WTC11 (cell line): Measurements from ENCODE around the gene ACAD8. TPM values are rescaled to one million over a fixed set of nuclear protein-coding genes. Genes with fewer than 3 reads are reported as not detected.

ENCODE experiments used
- ATAC-seq: fragments of 200-7000 bp; cut with Tn5 transposase; 2 replicates; pipeline ENCODE4 v1.10.0; 2021; ENCODE audit warnings: mild to moderate bottlenecking, moderate library complexity
- Bru-seq: library from RNA; stranded (reverse); fragments of 400-500 nt; gene quantifications from one replicate; lab custom pipeline; 2021; lab: Mats Ljungman, UMichigan
- CTCF ChIA-PET: fragments of 300-600 bp; sonication (Branson Sonifier 250); formaldehyde crosslinking; loops from one replicate; lab custom pipeline; 2021; ENCODE audit warnings: antibody characterized with exemption; lab: Charles Lee
- POLR2A ChIA-PET: fragments of 350-600 bp; sonication (Branson Sonifier 250); formaldehyde crosslinking; loops from one replicate; lab custom pipeline; 2021; ENCODE audit warnings: antibody characterized with exemption; lab: Charles Lee
- DNase-seq: peaks from one replicate; pipeline ENCODE4 v3.0.0; 2021; ENCODE audit warnings: low spot score
- H3K27ac Mint-ChIP-seq: 2 replicates; pipeline ENCODE4 v1.8.0; 2021; ENCODE audit warnings: mixed read lengths
- H3K27me3 Mint-ChIP-seq: 2 replicates; pipeline ENCODE4 v1.8.0; 2021; ENCODE audit warnings: low read depth, mild to moderate bottlenecking, moderate library complexity, mixed read lengths
- H3K36me3 Mint-ChIP-seq: 2 replicates; pipeline ENCODE4 v1.8.0; 2021; ENCODE audit warnings: mixed read lengths
- H3K4me1 Mint-ChIP-seq: 2 replicates; pipeline ENCODE4 v1.8.0; 2022; ENCODE audit warnings: mixed read lengths
- H3K4me3 Mint-ChIP-seq: 2 replicates; pipeline ENCODE4 v1.8.0; 2021; ENCODE audit warnings: mild to moderate bottlenecking, moderate library complexity, mixed read lengths
- H3K9me3 Mint-ChIP-seq: 2 replicates; pipeline ENCODE4 v1.8.0; 2021; ENCODE audit warnings: mixed read lengths
- CREM ChIP-seq: sonication (generic); formaldehyde crosslinking; IDR thresholded peaks from 2 replicates; pipeline ENCODE4 v1.8.1; 2022; ENCODE audit warnings: mild to moderate bottlenecking, missing genetic modification reagents, moderate library complexity
- E2F1 ChIP-seq: sonication (generic); formaldehyde crosslinking; IDR thresholded peaks from 2 replicates; pipeline ENCODE4 v1.8.0; 2022; ENCODE audit warnings: mild to moderate bottlenecking, missing genetic modification reagents
- ELF4 ChIP-seq: sonication (generic); formaldehyde crosslinking; IDR thresholded peaks from 2 replicates; pipeline ENCODE4 v1.8.1; 2022; ENCODE audit warnings: low read depth, mild to moderate bottlenecking, moderate library complexity, missing genetic modification reagents
- ESRRA ChIP-seq: sonication (generic); formaldehyde crosslinking; IDR thresholded peaks from 2 replicates; pipeline ENCODE4 v1.8.1; 2022; ENCODE audit warnings: mild to moderate bottlenecking, missing genetic modification reagents, borderline replicate concordance
- FOXP1 ChIP-seq: sonication (generic); formaldehyde crosslinking; IDR thresholded peaks from 2 replicates; pipeline ENCODE4 v1.8.0; 2022; ENCODE audit warnings: missing genetic modification reagents, mild to moderate bottlenecking, moderate library complexity, borderline replicate concordance
- GABPB1 ChIP-seq: sonication (generic); formaldehyde crosslinking; IDR thresholded peaks from 2 replicates; pipeline ENCODE4 v1.8.1; 2023; ENCODE audit warnings: mild to moderate bottlenecking, missing genetic modification reagents
- GRHL2 ChIP-seq: fragments of 250-450 bp; sonication (Bioruptor Pico); IDR thresholded peaks from 2 replicates; pipeline ENCODE4 v1.8.0; 2022; ENCODE audit warnings: mild to moderate bottlenecking, moderate library complexity; ENCODE audit not compliant: insufficient replicate concordance, severe bottlenecking
- JAZF1 ChIP-seq: fragments of 250-450 bp; sonication (Bioruptor Pico); IDR thresholded peaks from 2 replicates; pipeline ENCODE4 v1.9.0; 2021; ENCODE audit warnings: moderate library complexity, mild to moderate bottlenecking, inconsistent platforms
- MYBL2 ChIP-seq: sonication (generic); formaldehyde crosslinking; IDR thresholded peaks from 2 replicates; pipeline ENCODE4 v1.8.1; 2023; ENCODE audit warnings: mild to moderate bottlenecking, moderate library complexity, missing genetic modification reagents
- SP1 ChIP-seq: sonication (generic); formaldehyde crosslinking; conservative IDR thresholded peaks from 2 replicates; pipeline ENCODE4 v1.8.1; 2022; ENCODE audit warnings: missing genetic modification reagents
- ZBTB21 ChIP-seq: sonication (generic); formaldehyde crosslinking; IDR thresholded peaks from 2 replicates; pipeline ENCODE4 v1.8.1; 2023; ENCODE audit warnings: mild to moderate bottlenecking, missing genetic modification reagents, borderline replicate concordance
- ZMAT4 ChIP-seq: fragments of 250-450 bp; sonication (Bioruptor Pico); IDR thresholded peaks from 2 replicates; pipeline ENCODE4 v1.9.0; 2021; ENCODE audit warnings: mild to moderate bottlenecking
- ZNF232 ChIP-seq: sonication (generic); formaldehyde crosslinking; IDR thresholded peaks from 2 replicates; pipeline ENCODE4 v1.8.0; 2022; ENCODE audit warnings: mild to moderate bottlenecking, missing genetic modification reagents
- ZNF423 ChIP-seq: fragments of 250-450 bp; sonication (Bioruptor Pico); IDR thresholded peaks from 2 replicates; pipeline ENCODE4 v2.1.2; 2022; ENCODE audit warnings: mild to moderate bottlenecking, moderate library complexity
- ZNF425 ChIP-seq: fragments of 250-450 bp; sonication (Bioruptor Pico); conservative IDR thresholded peaks from 2 replicates; pipeline ENCODE4 v1.9.0; 2021; ENCODE audit warnings: mild to moderate bottlenecking
- ZSCAN18 ChIP-seq: fragments of 250-450 bp; sonication (Bioruptor Pico); IDR thresholded peaks from 2 replicates; pipeline ENCODE4 v2.1.2; 2022; ENCODE audit warnings: mild to moderate bottlenecking, moderate library complexity
- long read RNA-seq, 3 experiments: library from RNA in 1 of 3; library from capped mRNA in 1 of 3; library from polyadenylated mRNA in 1 of 3; unstranded in 2 of 3; stranded (forward) in 1 of 3; transcript quantifications; one replicate each; pipeline ENCODE4 v2.0.0, GENCODE V29; 2021
- total RNA-seq: library from RNA; stranded (reverse); gene quantifications from 3 replicates; pipeline ENCODE4 v1.2.3, GENCODE V29; 2021
- TF ChIP-seq, protein P1 (sequence below): sonication (generic); formaldehyde crosslinking; IDR thresholded peaks from 2 replicates; pipeline ENCODE4 v1.8.0; 2023; ENCODE audit warnings: missing genetic modification reagents
- TF ChIP-seq, protein P2 (sequence below): sonication (generic); formaldehyde crosslinking; IDR thresholded peaks from 2 replicates; pipeline ENCODE4 v1.8.0; 2023; ENCODE audit warnings: mild to moderate bottlenecking, missing genetic modification reagents
- TF ChIP-seq, protein P3 (sequence below): sonication (generic); formaldehyde crosslinking; IDR thresholded peaks from 2 replicates; pipeline ENCODE4 v1.8.1; 2023; ENCODE audit warnings: mild to moderate bottlenecking, missing genetic modification reagents, borderline replicate concordance

ACAD8 gene
- total RNA-seq = 49.4 to 55.2 TPM (median 51.9 TPM) in 3 replicates
- percentile 79 among the genes with signal in this experiment for Bru-seq, nascent RNA
- long read RNA-seq, experiment 1, transcript ACAD8-201 (11 exons, 2,249 nt) = major isoform, 184 of 285 reads
- long read RNA-seq, experiment 1, partial matches to known transcripts = 21 of 285 reads
- long read RNA-seq, experiment 1, other reads (novel, unspliced or antisense) = 77 of 285 reads
- long read RNA-seq, experiment 2, transcript ACAD8-201 (11 exons, 2,249 nt) = major isoform, 27 of 71 reads
- long read RNA-seq, experiment 2, partial matches to known transcripts = 11 of 71 reads
- long read RNA-seq, experiment 2, other reads (novel, unspliced or antisense) = 31 of 71 reads
- long read RNA-seq, experiment 3, transcript ACAD8-201 (11 exons, 2,249 nt) = major isoform, 45 of 79 reads
- long read RNA-seq, experiment 3, partial matches to known transcripts = 9 of 79 reads
- long read RNA-seq, experiment 3, other reads (novel, unspliced or antisense) = 24 of 79 reads

DNA sequence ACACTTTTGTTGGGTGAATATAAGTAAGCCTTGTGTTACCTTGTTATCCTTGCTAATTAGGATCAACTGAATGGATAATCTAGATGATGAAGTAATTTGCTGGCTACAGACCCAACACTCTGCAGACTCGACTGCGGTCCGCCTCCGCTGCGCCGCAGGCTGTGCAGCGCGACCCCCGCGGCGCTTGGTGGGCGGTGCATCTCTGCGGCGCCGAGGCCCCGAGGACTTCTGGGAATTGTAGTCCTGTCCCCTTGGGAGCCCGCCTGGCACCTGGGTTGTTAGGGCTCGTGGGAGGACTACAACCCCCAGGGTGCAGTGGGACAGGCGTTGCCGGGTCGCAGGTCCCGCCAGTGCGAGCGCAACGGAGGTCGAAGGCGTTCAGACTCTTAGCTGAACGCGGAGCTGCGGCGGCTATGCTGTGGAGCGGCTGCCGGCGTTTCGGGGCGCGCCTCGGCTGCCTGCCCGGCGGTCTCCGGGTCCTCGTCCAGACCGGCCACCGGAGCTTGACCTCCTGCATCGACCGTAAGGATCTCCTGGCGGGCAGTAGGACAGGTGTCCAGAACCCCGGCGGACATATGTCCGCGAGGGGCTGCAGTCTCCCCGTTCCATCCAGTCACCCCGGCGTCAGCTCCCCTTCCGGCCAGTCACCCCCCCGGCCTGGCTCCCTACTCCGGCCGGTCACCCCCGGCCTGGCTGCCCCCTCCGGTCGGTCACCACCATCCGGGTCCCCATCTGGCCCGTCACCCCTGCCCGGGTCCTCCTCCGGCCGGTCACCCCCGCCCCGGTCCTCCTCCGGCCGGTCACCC lies at the start of gene ACAD8, which contains the start of gene THYN1:
ACAD8 (plus strand) TSS at position 381 of the 806 bp plus-strand sequence; CDS start at position 414, 33 bp downstream.
THYN1 (minus strand) TSS at position 165 of the 806 bp plus-strand sequence. CDS start 470 bp downstream, outside the sequence.
- peak; percentile 98 for DNase-seq
- Mint-ChIP-seq H3K9me3 (no peaks in the 10 kb centered on the region), H3K36me3 (peaks cover 29% of the 10 kb centered on the region), H3K27me3 (no peaks in the 10 kb centered on the region), H3K27ac (peak within 1 kb of the TSS; percentile 87), H3K4me1 (peaks cover 31% of the 10 kb centered on the region), H3K4me3 (peak within 1 kb of the TSS; percentile 89)
- POLR2A ChIA-PET = interaction anchor here (1.1 to 1.2 kb wide), 3 partner anchors 14 to 29 kb away, joined by 3 to 4 read pairs (median 3); partner anchors contain the start of genes NCAPD3 and VPS26B
- CTCF ChIA-PET = interaction anchor here (0.6 to 1.7 kb wide), 9 partner anchors 8 to 177 kb away, joined by 3 to 13 read pairs (median 4); partner anchors contain the start of genes NCAPD3 and VPS26B
- peak; percentile 99 for ATAC-seq
- TF ChIP-seq ZMAT4 (CRISPR knock-in tag) = no peak
- TF ChIP-seq ZBTB21 (CRISPR knock-in tag) = no peak
- no peak for TF ChIP-seq ESRRA (CRISPR knock-in tag)
- peak; percentile 66; the same call in 1 of the 2 replicates for TF ChIP-seq CREM
- peak; percentile 43; the same call in 1 of the 2 replicates for TF ChIP-seq GABPB1 (CRISPR knock-in tag)
- no peak for TF ChIP-seq GRHL2 (CRISPR knock-in tag)
- TF ChIP-seq E2F1 = no peak
- no peak for TF ChIP-seq ZNF423 (CRISPR knock-in tag)
- no peak for TF ChIP-seq ZSCAN18 (CRISPR knock-in tag)
- 0 out of 2 replicates have a peak, but pooled peaks have one; percentile 63 for TF ChIP-seq ZNF232 (CRISPR knock-in tag)
- no peak for TF ChIP-seq ZNF425 (CRISPR knock-in tag)
- no peak for TF ChIP-seq FOXP1 (CRISPR knock-in tag)
- TF ChIP-seq, protein P1, sequence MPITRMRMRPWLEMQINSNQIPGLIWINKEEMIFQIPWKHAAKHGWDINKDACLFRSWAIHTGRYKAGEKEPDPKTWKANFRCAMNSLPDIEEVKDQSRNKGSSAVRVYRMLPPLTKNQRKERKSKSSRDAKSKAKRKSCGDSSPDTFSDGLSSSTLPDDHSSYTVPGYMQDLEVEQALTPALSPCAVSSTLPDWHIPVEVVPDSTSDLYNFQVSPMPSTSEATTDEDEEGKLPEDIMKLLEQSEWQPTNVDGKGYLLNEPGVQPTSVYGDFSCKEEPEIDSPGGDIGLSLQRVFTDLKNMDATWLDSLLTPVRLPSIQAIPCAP (CRISPR knock-in tag) = no peak
- no peak for TF ChIP-seq JAZF1 (CRISPR knock-in tag)
- TF ChIP-seq SP1 = peak; percentile 73
- TF ChIP-seq, protein P2, sequence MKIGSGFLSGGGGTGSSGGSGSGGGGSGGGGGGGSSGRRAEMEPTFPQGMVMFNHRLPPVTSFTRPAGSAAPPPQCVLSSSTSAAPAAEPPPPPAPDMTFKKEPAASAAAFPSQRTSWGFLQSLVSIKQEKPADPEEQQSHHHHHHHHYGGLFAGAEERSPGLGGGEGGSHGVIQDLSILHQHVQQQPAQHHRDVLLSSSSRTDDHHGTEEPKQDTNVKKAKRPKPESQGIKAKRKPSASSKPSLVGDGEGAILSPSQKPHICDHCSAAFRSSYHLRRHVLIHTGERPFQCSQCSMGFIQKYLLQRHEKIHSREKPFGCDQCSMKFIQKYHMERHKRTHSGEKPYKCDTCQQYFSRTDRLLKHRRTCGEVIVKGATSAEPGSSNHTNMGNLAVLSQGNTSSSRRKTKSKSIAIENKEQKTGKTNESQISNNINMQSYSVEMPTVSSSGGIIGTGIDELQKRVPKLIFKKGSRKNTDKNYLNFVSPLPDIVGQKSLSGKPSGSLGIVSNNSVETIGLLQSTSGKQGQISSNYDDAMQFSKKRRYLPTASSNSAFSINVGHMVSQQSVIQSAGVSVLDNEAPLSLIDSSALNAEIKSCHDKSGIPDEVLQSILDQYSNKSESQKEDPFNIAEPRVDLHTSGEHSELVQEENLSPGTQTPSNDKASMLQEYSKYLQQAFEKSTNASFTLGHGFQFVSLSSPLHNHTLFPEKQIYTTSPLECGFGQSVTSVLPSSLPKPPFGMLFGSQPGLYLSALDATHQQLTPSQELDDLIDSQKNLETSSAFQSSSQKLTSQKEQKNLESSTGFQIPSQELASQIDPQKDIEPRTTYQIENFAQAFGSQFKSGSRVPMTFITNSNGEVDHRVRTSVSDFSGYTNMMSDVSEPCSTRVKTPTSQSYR (CRISPR knock-in tag) = no peak
- TF ChIP-seq, protein P3, sequence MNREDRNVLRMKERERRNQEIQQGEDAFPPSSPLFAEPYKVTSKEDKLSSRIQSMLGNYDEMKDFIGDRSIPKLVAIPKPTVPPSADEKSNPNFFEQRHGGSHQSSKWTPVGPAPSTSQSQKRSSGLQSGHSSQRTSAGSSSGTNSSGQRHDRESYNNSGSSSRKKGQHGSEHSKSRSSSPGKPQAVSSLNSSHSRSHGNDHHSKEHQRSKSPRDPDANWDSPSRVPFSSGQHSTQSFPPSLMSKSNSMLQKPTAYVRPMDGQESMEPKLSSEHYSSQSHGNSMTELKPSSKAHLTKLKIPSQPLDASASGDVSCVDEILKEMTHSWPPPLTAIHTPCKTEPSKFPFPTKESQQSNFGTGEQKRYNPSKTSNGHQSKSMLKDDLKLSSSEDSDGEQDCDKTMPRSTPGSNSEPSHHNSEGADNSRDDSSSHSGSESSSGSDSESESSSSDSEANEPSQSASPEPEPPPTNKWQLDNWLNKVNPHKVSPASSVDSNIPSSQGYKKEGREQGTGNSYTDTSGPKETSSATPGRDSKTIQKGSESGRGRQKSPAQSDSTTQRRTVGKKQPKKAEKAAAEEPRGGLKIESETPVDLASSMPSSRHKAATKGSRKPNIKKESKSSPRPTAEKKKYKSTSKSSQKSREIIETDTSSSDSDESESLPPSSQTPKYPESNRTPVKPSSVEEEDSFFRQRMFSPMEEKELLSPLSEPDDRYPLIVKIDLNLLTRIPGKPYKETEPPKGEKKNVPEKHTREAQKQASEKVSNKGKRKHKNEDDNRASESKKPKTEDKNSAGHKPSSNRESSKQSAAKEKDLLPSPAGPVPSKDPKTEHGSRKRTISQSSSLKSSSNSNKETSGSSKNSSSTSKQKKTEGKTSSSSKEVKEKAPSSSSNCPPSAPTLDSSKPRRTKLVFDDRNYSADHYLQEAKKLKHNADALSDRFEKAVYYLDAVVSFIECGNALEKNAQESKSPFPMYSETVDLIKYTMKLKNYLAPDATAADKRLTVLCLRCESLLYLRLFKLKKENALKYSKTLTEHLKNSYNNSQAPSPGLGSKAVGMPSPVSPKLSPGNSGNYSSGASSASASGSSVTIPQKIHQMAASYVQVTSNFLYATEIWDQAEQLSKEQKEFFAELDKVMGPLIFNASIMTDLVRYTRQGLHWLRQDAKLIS (CRISPR knock-in tag) = no peak
- TF ChIP-seq MYBL2 (CRISPR knock-in tag) = no peak
- TF ChIP-seq ELF4 = no peak
